ENCODE data around the gene FBXO15. TPM values are rescaled to one million over a fixed set of nuclear protein-coding genes. Genes with fewer than 3 reads are reported as not detected.

The FBXO15 gene
- total and polyA plus RNA-seq, 2 donors (not counting 3 experiments of a cell fraction or from before 2014, with no cell fraction given) = not detected

- FAIRE-seq (no peak), DNase-seq (ENCODE audit: low read depth, low spot score) (no peak)
- dilution Hi-C loops (cut with MboI; ENCODE audit: extremely low pct_ligation_motif_present, low sequenced_read_pairs) (no loop called here), intact Hi-C loops (cut with micrococcal nuclease) (no loop called here)
- no peaks in the 10 kb centered on the region for H3K27me3 ChIP-seq (ENCODE audit: control insufficient read depth in 2 of 2, insufficient read depth in 2 of 2, low read length in 2 of 2)
- H4K20me1 ChIP-seq (replicated peaks; ENCODE audit: control insufficient read depth, extremely low read depth, insufficient read depth, low read length) = no peaks in the 10 kb centered on the region
- ChIA-PET POLR2A (no interaction called here), CTCF (no interaction called here)
- no peaks in the 10 kb centered on the region for H3K9me1 ChIP-seq (replicated peaks; ENCODE audit: control insufficient read depth, extremely low read depth, insufficient read depth, low read length)
- BruUV-seq (replicated peaks) = no TSS peak
- no peak overlapping the region for H3K4me2 ChIP-seq (ENCODE audit: insufficient read depth, low read length)
- no peaks in the 10 kb centered on the region for H3K4me1 ChIP-seq (ENCODE audit: control insufficient read depth, extremely low read depth, insufficient read depth, low read length)
- no peak for TF ChIP-seq JUN (IDR thresholded peaks at IDR 0.05; ENCODE audit: borderline replicate concordance, insufficient read depth, insufficient read length, low read depth)
- TF ChIP-seq POLR2AphosphoS5 (IDR thresholded peaks at IDR 0.05; ENCODE audit: insufficient read depth, low read depth, low read length) = no peak
- no peak for TF ChIP-seq EZH2 (IDR thresholded peaks at IDR 0.05; ENCODE audit: borderline replicate concordance, low read depth, low read length, severe bottlenecking)
- no peak for TF ChIP-seq POLR2A (IDR thresholded peaks at IDR 0.05; ENCODE audit: low read depth, low read length)
- no peak for TF ChIP-seq MYC (IDR thresholded peaks at IDR 0.05; ENCODE audit: low read depth, low read length)
- TF ChIP-seq MAX (IDR thresholded peaks at IDR 0.05; ENCODE audit: insufficient read depth, insufficient read length) = no peak
- TF ChIP-seq GATA2 (IDR thresholded peaks at IDR 0.05; ENCODE audit: insufficient read depth, insufficient read length, low read depth, low read length) = no peak
- TF ChIP-seq FOS (IDR thresholded peaks at IDR 0.05; ENCODE audit: borderline replicate concordance, insufficient read depth, low read length) = no peak
- TF ChIP-seq CTCF (IDR thresholded peaks at IDR 0.05; ENCODE audit: extremely low read depth in 1 of 2, insufficient read depth in 1 of 2, low read depth in 1 of 2, low read length in 2 of 2) = no peak
- no peak overlapping the region for H3K27ac ChIP-seq (ENCODE audit: insufficient read depth, low read depth, low read length)
- no peaks in the 10 kb centered on the region for H3K79me2 ChIP-seq (ENCODE audit: control insufficient read depth, insufficient read depth, low read length)
- H3K36me3 ChIP-seq (ENCODE audit: control insufficient read depth in 2 of 2, extremely low read depth in 1 of 2, insufficient read depth in 2 of 2, low read length in 2 of 2) = no peaks in the 10 kb centered on the region
- H3K9ac ChIP-seq (replicated peaks; ENCODE audit: extremely low read depth, insufficient read depth, low read length) = no peak overlapping the region
- no peak overlapping the region for H3K4me3 ChIP-seq (replicated peaks in 1 of 3; ENCODE audit: insufficient read depth in 1 of 3, low read depth in 1 of 3, low read length in 3 of 3)
- H2AFZ ChIP-seq (ENCODE audit: low read depth, low read length) = no peak overlapping the region
- H3K9me3 ChIP-seq (replicated peaks; ENCODE audit: control insufficient read depth, insufficient read depth, low read length) = no peaks in the 10 kb centered on the region
Measured at GRCh38 chr18:74141667-74142066, 6.0 kb downstream of the FBXO15 start.
